ENCODE data around the gene ADCY2. TPM values are rescaled to one million over a fixed set of nuclear protein-coding genes. Genes with fewer than 3 reads are reported as not detected.

The ADCY2 gene
- total RNA-seq, 2 experiments from 2014 or later, result not detected

- no peak overlapping the region for H2AFZ ChIP-seq (ENCODE audit: low read length)
- no peaks in the 10 kb centered on the region for H4K20me1 ChIP-seq (ENCODE audit: insufficient read depth, low read length)
- 0 out of 2 replicates have a peak overlapping the region, but pooled peaks have one; percentile 7 for H3K4me2 ChIP-seq (ENCODE audit: low read length)
- TF ChIP-seq CTCF (conservative IDR thresholded peaks at IDR 0.05; ENCODE audit: low read length) (no peak), EZH2phosphoT487 (IDR thresholded peaks at IDR 0.05; ENCODE audit: borderline replicate concordance, low read depth, low read length) (no peak)
- no TSS peak for BruUV-seq (replicated peaks)
- H3K79me2 ChIP-seq (ENCODE audit: insufficient read depth, low read depth, low read length), result no peaks in the 10 kb centered on the region
- ChIA-PET POLR2A (no interaction called here), CTCF (ENCODE audit: unreplicated experiment) (no interaction called here)
- no peak overlapping the region for H3K27ac ChIP-seq (ENCODE audit: low read depth, low read length, poor library complexity, severe bottlenecking)
- DNase-seq (ENCODE audit: low spot score), result no peak
- H3K9me2 ChIP-seq (ENCODE audit: insufficient read depth, low read length), result no peaks in the 10 kb centered on the region
- intact Hi-C loops (cut with micrococcal nuclease; ENCODE audit: unreplicated experiment), result loop anchor here (5.0 kb wide), 1 partner anchor 2002 kb away; no protein-coding TSS in a partner anchor
- H3K4me1 ChIP-seq (ENCODE audit: insufficient read depth, low read length, poor library complexity, severe bottlenecking), result peaks cover 10% of the 10 kb centered on the region
- H3K4me3 ChIP-seq (ENCODE audit: low read depth, low read length, poor library complexity, severe bottlenecking), result no peak overlapping the region
- no peaks in the 10 kb centered on the region for H3K36me3 ChIP-seq (ENCODE audit: insufficient read depth, low read length)
- H3K9me3 ChIP-seq (ENCODE audit: low read length), result no peaks in the 10 kb centered on the region
These were observed 398.9 kb downstream of the ADCY2 start for GRCh38 chr5:7794823-7795222.

- Histone ChIP-seq H3K36me3 (ENCODE audit: insufficient read depth, low read length) (no peaks in the 10 kb centered on the region), H3K4me3 (ENCODE audit: low read depth, low read length, poor library complexity, severe bottlenecking) (no peak overlapping the region), H3K79me2 (ENCODE audit: insufficient read depth, low read depth, low read length) (no peaks in the 10 kb centered on the region), H3K4me1 (ENCODE audit: insufficient read depth, low read length, poor library complexity, severe bottlenecking) (peaks cover 10% of the 10 kb centered on the region), H3K4me2 (ENCODE audit: low read length) (no peak overlapping the region), H4K20me1 (ENCODE audit: insufficient read depth, low read length) (no peaks in the 10 kb centered on the region), H3K9me3 (ENCODE audit: low read length) (no peaks in the 10 kb centered on the region), H3K9me2 (ENCODE audit: insufficient read depth, low read length) (no peaks in the 10 kb centered on the region), H3K27ac (ENCODE audit: low read depth, low read length, poor library complexity, severe bottlenecking) (no peak overlapping the region), H2AFZ (ENCODE audit: low read length) (no peak overlapping the region)
- TF ChIP-seq EZH2phosphoT487 (IDR thresholded peaks at IDR 0.05; ENCODE audit: borderline replicate concordance, low read depth, low read length) (no peak), CTCF (conservative IDR thresholded peaks at IDR 0.05; ENCODE audit: low read length) (no peak)
- DNase-seq (ENCODE audit: low spot score), result no peak
- CTCF ChIA-PET (ENCODE audit: unreplicated experiment), result no interaction called here
- no TSS peak for BruUV-seq (replicated peaks)
- POLR2A ChIA-PET, result no interaction called here
- intact Hi-C loops (cut with micrococcal nuclease; ENCODE audit: unreplicated experiment), result loop anchor here (5.0 kb wide), 1 partner anchor 2002 kb away; no protein-coding TSS in a partner anchor
These were observed 399.4 kb downstream of the ADCY2 start for GRCh38 chr5:7795306-7795705.

GRCh38 chr5:7801891-7802614 lies 406.1 kb downstream of the ADCY2 start:
- Histone ChIP-seq H3K36me3 (ENCODE audit: insufficient read depth, low read length) (no peaks in the 10 kb centered on the region), H2AFZ (ENCODE audit: low read length) (no peak overlapping the region), H3K4me3 (ENCODE audit: low read depth, low read length, poor library complexity, severe bottlenecking) (no peak overlapping the region), H4K20me1 (ENCODE audit: insufficient read depth, low read length) (no peaks in the 10 kb centered on the region), H3K4me1 (ENCODE audit: insufficient read depth, low read length, poor library complexity, severe bottlenecking) (no peaks in the 10 kb centered on the region), H3K4me2 (ENCODE audit: low read length) (no peak overlapping the region), H3K79me2 (ENCODE audit: insufficient read depth, low read depth, low read length) (no peaks in the 10 kb centered on the region), H3K9me2 (ENCODE audit: insufficient read depth, low read length) (no peaks in the 10 kb centered on the region), H3K9me3 (ENCODE audit: low read length) (no peaks in the 10 kb centered on the region), H3K27ac (ENCODE audit: low read depth, low read length, poor library complexity, severe bottlenecking) (no peak overlapping the region)
- ChIA-PET CTCF (ENCODE audit: unreplicated experiment) (no interaction called here), POLR2A (no interaction called here)
- no TSS peak for BruUV-seq (replicated peaks)
- no peak for DNase-seq (ENCODE audit: low spot score)
- intact Hi-C loops (cut with micrococcal nuclease; ENCODE audit: unreplicated experiment), result no loop called here
- TF ChIP-seq EZH2phosphoT487 (IDR thresholded peaks at IDR 0.05; ENCODE audit: borderline replicate concordance, low read depth, low read length) (no peak), CTCF (conservative IDR thresholded peaks at IDR 0.05; ENCODE audit: low read length) (no peak)

Data from OCI-LY7 (cell line).